ENCODE data around the gene INPPL1.
"Not testable (repeated sequence)": the region's sequence is repeated elsewhere in the genome, so short reads cannot be mapped to it uniquely, and the experiment has no call there.

INPPL1 gene

GRCh38 chr11:72189455-72190250, 34.9 kb upstream of the INPPL1 start:
- TF ChIP-seq CTCF (conservative IDR thresholded peaks at IDR 0.05; ENCODE audit: low read depth, low read length) = no peak
- no peak for DNase-seq (ENCODE audit: low read depth)
- no peak overlapping the region for H3K4me3 ChIP-seq (ENCODE audit: low read depth, low read length)

GRCh38 chr11:72190631-72191071, 33.9 kb upstream of the INPPL1 start:
- no peak overlapping the region for H3K4me3 ChIP-seq (ENCODE audit: low read depth, low read length)
- TF ChIP-seq CTCF (conservative IDR thresholded peaks at IDR 0.05; ENCODE audit: low read depth, low read length) = no peak
- no peak for DNase-seq (ENCODE audit: low read depth)

GRCh38 chr11:72191961-72192381, 32.6 kb upstream of the INPPL1 start, which contains the start of gene FOLR1:
TSS of gene FOLR1 (plus strand) at chr11:72192140. CDS start at chr11:72192174, 34 bp downstream.
- no peak within 1 kb of the TSS for H3K4me3 ChIP-seq (ENCODE audit: low read depth, low read length)
- TF ChIP-seq CTCF (conservative IDR thresholded peaks at IDR 0.05; ENCODE audit: low read depth, low read length) = no peak
- no peak for DNase-seq (ENCODE audit: low read depth)

- DNase-seq (ENCODE audit: low read depth) = no peak
- no peak overlapping the region for H3K4me3 ChIP-seq (ENCODE audit: low read depth, low read length)
- TF ChIP-seq CTCF (conservative IDR thresholded peaks at IDR 0.05; ENCODE audit: low read depth, low read length) = no peak
These were observed 28.9 kb upstream of the INPPL1 start for GRCh38 chr11:72195518-72196270.

- H3K4me3 ChIP-seq (ENCODE audit: low read depth, low read length); DNase-seq (ENCODE audit: low read depth): not testable (repeated sequence)
These were observed 23.1 kb upstream of the INPPL1 start for GRCh38 chr11:72201445-72201844.

- no peak overlapping the region for H3K4me3 ChIP-seq (ENCODE audit: low read depth, low read length)
- TF ChIP-seq CTCF (conservative IDR thresholded peaks at IDR 0.05; ENCODE audit: low read depth, low read length) = no peak
- DNase-seq (ENCODE audit: low read depth) = no peak
These were observed 22.0 kb upstream of the INPPL1 start for GRCh38 chr11:72202571-72202970.

- TF ChIP-seq CTCF (conservative IDR thresholded peaks at IDR 0.05; ENCODE audit: low read depth, low read length) = no peak
- no peak for DNase-seq (ENCODE audit: low read depth)
These were observed 21.4 kb upstream of the INPPL1 start for GRCh38 chr11:72203163-72203562.

More at GRCh38 chr11:72203163-72203562, 21.4 kb upstream of the INPPL1 start:
- no peak overlapping the region for H3K4me3 ChIP-seq (ENCODE audit: low read depth, low read length)

Measured in choroid plexus epithelial cell (primary cell).